HG02571 (cell line): ENCODE data around the gene SPDYE8.
A peak's percentile ranks its signal among the peaks of the same experiment; 100 is the strongest.
"Not testable (repeated sequence)": the region's sequence is repeated elsewhere in the genome, so short reads cannot be mapped to it uniquely, and the experiment has no call there.

Experiments used
- ATAC-seq: cut with Tn5 transposase; IDR thresholded peaks from one replicate; pipeline ENCODE4 v1.9.1; 2021; ENCODE audit warnings: mild to moderate bottlenecking, moderate library complexity; ENCODE audit not compliant: unreplicated experiment

Gene SPDYE8

GRCh38 chr7:73029666-73030065, at the start of gene SPDYE8:
Gene SPDYE8, minus strand, starts transcription at chr7:73029766. Its CDS starts 1,800 bp downstream, at chr7:73027966.
- not testable (repeated sequence) for ATAC-seq

DNA sequence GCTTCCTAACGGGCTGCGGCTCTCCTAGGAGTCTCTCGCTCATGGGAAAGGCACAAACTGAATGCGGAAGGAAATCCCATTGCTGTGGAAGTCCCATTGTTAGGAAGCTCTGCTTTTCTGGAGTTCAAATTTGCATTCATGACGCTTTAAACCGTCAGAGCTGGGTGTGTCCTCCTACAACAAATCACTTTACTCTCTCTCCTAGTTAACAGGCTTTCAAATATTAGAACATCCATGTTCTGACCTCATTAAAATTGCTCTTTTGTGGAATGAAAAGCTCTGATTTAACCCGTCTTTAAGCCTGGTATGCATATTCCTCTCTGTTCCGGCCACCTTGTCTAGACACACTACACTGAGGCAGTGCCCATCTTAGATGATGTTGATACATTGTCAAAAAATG, 28.2 kb upstream of the SPDYE8 start, which contains the start of gene SPDYE11:
TSS of gene SPDYE11 (minus strand) at position 101 of the 400 bp plus-strand sequence. CDS start 1,800 bp downstream, outside the sequence.
- not testable (repeated sequence) for ATAC-seq

DNA sequence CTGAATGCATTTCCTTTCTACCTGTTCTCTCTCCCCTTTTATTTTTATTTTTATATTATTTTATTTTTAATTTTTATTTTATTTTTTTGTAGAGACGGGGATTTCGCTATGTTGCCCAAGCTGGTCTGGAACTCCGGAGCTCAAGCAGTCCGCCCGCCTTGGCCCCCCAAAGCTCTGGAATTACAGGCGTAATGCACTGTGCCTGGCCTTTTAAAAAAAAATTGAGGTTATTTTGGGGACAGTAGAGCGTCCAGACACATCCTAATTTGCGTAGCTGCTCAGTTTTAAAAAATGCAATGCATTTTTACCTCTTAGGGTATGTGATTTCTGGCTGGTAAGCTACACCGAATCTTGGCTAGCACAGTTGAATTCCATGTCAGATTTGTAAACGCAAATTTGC, 23.1 kb downstream of the SPDYE8 start:
- ATAC-seq = not testable (repeated sequence)

- peak; percentile 91 for ATAC-seq
Measured at GRCh38 chr7:73005693-73006447, 23.7 kb downstream of the SPDYE8 start.

DNA sequence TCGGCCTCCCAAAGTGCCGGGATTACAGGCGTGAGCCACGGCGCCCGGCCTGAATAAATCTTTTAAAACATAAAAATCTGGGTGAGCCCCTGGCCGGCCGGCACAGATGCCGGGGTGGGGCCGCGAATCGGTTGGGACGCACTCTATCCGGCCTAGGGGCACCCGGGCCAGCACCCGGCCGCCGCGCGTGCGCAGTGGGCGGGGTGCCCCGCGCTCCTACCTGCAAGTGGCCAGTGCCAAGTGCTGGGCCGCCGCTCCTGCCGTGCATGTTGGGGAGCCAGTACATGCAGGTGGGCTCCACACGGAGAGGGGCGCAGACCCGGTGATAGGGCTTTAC, 24.2 kb downstream of the SPDYE8 start:
- ATAC-seq = peak; percentile 83

- ATAC-seq = not testable (repeated sequence)
Measured at GRCh38 chr7:72997887-72998468, 31.6 kb downstream of the SPDYE8 start.

GRCh38 chr7:72997447-72997846, 32.1 kb downstream of the SPDYE8 start:
- not testable (repeated sequence) for ATAC-seq

GRCh38 chr7:72995484-72995883, 34.1 kb downstream of the SPDYE8 start:
- not testable (repeated sequence) for ATAC-seq

DNA sequence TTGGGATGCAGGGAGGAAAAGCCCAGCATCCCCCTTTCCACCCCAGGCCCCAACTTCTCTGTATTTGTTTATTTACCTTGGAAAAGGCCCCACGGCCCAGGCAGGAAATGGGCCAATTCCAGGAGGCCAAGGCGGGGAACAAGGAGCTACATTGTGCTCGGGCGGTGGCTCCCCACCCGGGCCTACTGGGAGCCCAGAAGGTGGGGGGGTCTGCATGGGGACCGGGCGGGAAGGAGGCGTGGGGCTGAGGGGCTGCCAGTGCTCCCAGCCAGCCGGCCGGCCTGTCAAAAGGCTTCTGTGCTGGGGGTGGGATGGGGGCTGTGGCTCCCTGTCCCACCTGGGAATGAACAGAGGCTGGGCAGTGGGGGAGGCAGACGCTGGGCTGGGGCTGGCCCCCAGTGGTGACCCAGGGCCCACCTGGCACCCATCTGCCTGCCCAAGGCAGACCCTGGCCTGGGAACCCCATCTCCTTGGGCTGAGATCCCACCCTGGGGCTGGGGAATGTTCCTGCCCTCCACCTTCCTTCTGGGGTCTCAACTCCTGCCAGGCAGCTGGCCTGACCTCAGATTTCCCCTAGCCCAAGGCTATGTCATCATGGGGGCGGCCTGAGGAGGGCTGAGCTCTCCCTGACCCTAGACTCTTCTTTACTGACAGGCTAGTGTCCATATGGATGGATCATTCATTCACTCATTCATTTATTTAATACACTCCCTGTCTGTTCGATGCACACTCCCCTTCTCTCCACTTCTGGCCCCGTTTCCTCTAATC, 39.2 kb downstream of the SPDYE8 start:
- not testable (repeated sequence) for ATAC-seq

- ATAC-seq = not testable (repeated sequence)
Measured at GRCh38 chr7:72982084-72982483, 47.5 kb downstream of the SPDYE8 start.

GRCh38 chr7:72980382-72980781, 49.2 kb downstream of the SPDYE8 start:
- ATAC-seq = not testable (repeated sequence)

DNA sequence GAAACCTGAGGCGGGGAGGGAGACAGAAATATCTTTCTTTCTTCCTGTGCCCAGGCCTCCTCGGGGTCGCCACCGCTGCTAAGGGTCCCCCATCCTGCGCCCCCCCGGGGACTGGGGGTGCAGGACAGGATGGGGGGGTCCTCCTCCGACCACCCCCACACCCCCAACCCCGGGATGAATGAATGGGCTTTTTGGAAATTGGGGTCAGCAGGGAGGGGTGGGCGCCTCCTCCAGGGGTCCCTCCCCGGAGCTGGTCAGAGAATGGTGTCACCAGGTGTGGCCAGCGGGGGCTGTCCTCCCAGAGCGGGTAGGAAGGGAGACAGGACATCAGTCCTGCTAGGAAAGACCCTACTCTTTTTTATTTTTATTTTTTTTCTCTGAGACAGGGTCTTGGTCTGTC, 53.1 kb downstream of the SPDYE8 start:
- ATAC-seq = not testable (repeated sequence)

DNA sequence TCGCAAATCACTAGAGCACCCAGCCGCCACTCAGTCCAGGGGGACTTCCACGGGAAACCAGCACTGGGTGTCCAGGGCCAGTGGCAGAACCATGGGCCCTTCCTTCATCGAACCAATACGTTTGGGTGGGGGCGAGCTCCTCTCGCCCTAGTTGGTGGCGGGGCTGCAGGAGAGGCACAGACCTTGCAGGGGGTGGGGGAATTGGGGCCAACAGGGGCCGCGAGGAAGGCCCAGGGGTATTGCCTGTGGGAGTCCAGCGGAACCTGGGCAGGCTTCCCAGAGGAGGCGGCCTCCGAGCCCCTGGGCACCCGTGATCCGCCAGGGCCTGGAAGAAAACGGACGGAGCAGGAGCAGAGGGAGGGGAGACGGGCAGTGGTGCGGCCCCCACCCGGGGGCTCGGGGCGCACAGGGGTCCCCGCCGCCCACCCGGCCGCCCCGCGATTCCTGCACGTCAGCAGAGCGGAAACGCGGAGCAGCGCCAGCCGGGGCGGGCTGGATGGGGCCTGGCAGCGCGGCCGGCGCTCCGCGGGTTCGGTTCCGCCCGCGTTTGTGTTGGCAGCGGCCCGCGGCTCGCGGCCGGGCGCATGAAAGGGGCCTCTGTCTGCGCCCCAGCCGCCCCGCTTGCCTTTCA, 53.8 kb downstream of the SPDYE8 start:
- not testable (repeated sequence) for ATAC-seq

- ATAC-seq = not testable (repeated sequence)
Measured at GRCh38 chr7:72974781-72975180, 54.8 kb downstream of the SPDYE8 start.

- ATAC-seq = not testable (repeated sequence)
Measured at GRCh38 chr7:72971505-72971904, 58.1 kb downstream of the SPDYE8 start.
